GM18517 (cell line): ENCODE measurements around the gene MAPK7.

Experiments used
- ATAC-seq: cut with Tn5 transposase; IDR thresholded peaks from one replicate; pipeline ENCODE4 v1.9.1; 2021; ENCODE audit warnings: mild to moderate bottlenecking, moderate library complexity; ENCODE audit not compliant: unreplicated experiment

MAPK7 gene

DNA sequence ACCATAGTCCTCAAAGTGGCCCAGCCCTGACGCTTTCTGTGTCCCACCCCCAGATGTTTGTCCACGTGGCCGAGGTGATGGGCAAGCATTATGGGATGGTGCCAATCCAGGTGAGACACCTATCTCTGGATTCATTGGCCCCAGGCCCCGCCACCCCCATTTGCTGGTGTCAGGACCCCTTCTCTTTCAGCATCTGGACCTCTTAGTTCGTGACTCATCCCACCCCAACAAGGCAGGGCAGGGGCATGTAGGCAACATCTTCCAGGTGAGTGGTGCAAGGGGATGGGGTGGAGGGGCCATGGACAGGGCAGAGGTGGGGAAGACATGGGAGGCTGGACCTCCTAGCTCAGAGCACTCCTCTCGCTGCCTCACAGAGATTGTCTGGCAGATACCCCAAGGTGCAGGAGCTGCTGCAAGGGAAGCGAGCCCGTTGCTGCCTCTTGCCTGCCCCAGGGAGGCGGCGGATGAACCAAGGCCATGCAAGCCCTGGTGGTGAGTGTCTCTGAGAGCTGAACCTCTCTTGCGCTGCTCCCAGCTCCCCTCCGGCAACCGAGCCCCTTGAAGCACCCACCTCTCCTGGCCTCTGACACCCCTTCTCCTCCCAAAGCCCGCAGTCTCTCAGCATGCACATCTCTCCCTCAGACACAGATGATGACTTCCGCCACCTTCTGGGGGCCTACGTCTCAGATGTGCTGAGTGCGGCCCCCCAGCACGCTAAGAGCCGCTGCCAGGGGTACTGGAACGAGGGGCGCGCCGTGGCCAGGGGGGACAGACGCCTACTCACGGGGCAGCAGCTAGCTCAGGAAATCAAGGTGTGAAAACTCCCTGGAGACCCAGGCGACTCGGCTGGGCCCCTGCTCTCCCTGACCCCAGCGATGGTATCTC is 36.3 kb downstream of the MAPK7 start:
- ATAC-seq, result no peak

DNA sequence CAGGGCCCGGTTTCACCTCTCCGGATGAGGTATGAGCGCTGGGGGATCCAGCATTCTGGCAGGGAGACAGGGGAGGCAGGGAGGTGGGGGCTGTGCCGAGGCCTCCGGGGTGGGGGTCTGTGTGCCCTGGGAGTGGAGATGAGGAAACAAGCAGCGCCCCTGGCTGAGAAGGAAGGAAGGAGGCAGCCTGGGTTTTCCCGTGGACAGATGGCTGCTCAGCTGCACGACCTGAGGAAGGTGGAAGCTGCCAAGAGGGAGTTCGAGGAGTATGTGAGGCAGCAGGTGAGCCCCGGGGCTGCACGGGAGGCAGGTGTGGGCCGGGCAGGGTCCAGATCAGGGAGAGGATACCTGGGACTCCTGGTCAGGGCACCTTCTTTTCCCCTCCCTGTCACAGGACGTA is 37.0 kb downstream of the MAPK7 start:
- no peak for ATAC-seq

DNA sequence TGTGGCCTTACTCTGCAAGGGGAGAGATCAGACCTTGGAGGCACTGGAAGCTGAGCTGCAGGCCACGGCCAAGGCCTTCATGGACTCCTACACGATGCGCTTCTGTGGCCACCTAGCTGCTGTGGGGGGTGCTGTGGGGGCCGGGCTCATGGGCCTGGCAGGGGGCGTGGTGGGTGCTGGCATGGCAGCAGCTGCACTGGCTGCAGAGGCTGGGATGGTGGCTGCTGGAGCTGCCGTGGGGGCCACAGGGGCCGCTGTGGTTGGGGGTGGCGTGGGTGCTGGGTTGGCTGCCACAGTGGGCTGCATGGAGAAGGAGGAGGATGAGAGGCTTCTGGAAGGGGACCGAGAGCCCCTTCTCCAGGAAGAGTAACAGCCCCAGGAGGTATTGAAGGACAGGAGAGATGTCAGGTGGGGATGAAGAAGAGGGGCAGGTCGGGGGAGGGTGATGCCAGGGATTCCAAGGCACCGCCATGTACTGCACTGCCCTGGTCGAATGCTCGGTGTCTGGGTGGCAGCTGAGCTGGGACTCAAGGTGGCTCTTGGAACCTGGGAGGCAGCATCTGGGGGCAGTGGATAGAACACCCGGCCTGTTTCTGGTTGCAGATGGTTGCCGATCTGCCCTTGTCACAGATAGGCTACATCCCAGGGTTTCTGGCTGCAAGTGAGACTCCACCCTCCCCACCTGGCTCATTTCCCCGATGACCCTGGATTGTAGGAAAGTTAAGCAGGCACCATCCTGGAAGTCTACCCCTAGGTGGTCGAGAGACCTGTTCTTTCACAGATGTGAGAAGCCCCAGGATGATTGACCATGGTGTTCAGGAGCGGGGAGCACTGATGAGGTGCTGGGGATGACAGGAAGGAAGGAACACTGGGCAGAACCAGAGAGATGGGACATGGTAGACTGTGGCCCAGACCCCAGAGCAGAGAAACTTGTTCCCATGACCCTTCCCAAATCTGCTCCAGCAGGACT is 37.8 kb downstream of the MAPK7 start:
- no peak for ATAC-seq

DNA sequence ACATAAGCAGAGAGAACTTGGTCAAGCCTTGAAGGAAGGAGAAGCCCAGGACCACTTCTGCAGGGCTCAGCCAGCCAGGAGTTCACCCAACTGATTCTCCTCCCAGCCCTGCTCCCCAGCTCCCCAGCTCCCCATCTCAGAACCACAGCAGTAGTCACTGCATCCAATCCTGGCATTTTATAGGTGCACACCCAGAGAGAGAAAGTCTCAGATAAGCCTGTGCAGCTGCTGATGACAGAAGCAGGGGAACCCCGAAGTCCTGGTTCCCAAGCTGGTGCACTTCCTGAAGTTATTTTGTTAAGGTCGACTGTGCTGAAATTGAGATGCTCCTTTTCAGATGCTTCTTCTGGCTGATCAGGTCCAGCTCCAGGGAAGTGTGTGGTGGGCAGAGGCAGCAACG is 39.3 kb downstream of the MAPK7 start:
- no peak for ATAC-seq

DNA sequence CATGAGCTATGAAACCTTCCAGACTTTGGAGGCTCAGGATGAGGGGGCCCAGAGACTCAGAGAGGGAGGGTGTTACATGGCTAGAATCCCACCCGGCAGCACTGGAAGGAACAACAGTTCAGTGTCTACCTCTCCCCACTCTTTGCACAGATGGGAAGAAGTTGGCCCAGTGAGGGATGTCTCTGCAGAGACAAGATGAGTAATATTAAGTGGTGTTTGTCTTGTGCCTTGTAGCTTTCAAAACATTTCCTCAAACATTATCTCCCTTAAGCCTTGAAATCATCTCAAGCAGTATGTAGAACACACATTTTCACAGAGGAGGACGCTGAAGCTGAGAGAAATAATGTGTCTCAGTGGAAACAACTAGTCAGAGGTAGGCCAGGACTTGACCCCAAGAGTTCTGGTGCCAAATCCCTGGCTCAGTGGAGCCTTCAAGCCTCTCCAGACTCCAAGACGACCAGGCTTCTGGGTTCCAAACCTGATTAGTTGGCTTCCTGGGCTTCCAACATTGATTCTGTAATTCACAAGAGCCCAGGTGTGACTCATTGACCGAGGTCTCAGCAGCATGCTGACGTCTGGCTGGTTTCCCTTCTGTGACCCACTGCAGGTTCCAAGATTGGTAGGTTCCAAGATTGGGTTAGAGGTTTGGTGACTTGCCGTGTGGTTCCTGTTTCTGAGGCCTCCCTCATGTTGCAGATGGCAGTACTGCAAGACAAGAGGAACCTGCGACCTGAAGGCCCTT is 40.1 kb downstream of the MAPK7 start:
- ATAC-seq, result no peak

DNA sequence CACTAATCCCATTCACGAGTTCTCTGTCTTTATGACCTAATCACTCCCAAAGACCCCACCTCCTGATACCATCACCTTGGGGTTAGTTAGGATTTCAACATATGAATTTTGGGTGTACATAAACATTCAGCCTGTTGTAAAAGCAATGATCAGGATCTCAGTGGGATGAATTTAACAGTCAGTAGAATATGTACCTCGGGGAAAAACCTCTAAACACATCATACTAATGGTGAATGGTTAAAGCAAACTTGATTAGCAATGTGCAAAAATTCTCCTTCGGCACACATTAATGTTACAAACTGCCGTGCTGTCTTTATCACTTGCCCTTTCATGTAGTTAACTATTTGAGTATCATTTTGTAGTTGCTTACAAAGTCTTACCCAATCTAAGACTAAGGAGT is 42.9 kb downstream of the MAPK7 start:
- ATAC-seq, result no peak

DNA sequence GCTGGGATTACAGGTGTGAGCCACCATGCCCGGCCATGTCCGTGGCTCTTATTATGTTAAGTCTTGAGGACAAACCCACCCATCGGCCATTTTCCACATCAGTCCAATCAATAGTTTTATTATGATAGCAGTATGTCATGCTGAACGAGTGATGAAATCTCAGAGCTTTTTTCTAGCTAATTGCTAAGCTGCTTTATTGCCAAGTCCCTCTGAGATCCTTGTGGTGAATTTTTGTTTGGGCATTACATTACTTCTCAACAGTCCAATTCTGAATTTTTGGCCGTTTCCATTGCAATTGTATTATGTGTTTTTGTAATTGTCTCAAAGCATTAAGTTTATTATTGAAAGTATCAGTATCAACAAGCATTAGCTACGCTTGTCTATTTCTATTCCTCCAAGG is 43.6 kb downstream of the MAPK7 start:
- no peak for ATAC-seq

DNA sequence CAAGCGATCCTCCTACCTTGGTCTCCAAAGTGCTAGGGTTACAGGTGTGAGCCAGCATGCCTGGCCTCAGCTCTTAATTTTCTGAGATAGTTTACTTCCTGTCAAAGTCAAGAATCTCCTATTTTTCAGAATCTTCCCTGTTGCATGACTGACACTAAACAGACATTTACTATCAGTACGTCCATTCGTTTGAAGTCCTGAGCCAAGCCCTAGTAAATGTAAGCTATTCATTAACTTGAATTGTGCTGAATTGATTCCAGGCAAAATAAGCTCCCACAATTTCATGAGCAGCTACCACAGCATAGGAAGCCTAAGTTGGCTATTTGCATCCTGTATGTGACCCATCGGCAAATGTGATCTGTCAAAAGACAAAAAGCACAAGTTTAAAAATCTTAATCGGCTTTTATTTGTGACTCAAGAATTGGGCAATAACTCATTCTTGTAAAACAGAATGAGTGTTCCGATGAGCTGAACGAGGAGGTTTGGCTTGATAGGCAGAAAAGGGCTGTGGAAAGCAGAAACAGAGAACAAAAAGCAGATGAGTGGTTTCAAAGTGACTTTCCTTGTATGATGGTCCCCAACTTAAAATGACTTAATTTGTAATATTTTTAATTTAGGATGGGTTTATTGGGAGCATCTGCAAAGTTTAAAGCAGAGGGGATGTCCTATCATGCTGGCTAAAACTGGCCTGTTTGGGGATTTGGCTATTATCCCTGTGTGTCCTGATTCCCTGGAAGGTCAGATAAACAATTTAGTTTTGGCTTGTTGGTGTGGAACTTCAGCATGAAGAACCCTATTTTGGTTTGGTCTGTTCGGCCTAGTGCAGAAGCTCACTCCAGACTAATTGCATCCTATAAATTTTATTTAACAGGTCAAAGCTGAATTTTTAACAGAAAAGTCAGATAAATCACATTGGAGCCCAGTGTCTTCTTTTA is 46.9 kb downstream of the MAPK7 start:
- ATAC-seq, result no peak

DNA sequence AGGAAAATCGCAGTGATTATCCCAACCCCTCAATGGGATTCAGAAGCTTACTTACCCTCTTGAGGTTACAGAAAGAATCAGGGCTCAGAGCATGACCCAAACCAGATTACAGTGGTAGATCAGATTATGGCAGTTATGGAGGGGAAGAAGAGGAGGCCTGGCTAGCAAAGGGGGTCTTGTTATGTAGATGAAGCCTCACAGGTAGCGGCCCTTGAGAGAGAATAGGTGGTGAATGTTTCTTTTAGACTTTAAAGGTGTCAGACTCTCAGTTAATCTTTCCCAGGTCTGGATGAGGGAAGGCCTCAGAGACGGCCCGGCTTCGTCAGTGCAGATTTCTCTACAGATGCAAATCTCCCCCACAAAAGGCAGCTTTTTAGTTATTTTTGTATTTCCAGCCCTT is 48.3 kb downstream of the MAPK7 start:
- no peak for ATAC-seq

DNA sequence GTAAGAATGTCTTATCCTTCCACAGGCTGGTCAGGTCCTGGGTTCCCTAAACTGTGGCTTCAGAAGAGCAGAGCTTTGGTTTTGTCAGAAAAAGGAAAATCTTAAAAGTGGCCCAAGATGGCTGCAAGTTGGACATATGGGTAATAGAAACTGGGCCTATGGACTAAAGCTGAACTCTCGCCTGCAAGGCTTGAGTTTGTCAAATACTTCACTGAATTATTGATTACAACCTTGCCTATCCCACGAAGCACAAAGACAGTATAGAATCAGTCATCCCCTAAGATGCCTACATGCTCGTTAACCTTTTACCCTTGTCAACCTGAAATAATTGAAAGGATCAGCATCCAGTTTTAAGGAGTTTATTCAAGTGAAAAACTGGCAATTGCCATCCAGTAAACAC is 53.4 kb downstream of the MAPK7 start:
- no peak for ATAC-seq
